TTC549 (cell line): ENCODE data around the gene DNAJC15.
"Not testable (repeated sequence)": the region's sequence is repeated elsewhere in the genome, so short reads cannot be mapped to it uniquely, and the experiment has no call there.

Experiments used
- FAIRE-seq: peaks from 2 replicates; lab custom pipeline; 2012; peaks lifted over from hg19 to GRCh38; lab: Jason Lieb, UNC

Gene DNAJC15

DNA sequence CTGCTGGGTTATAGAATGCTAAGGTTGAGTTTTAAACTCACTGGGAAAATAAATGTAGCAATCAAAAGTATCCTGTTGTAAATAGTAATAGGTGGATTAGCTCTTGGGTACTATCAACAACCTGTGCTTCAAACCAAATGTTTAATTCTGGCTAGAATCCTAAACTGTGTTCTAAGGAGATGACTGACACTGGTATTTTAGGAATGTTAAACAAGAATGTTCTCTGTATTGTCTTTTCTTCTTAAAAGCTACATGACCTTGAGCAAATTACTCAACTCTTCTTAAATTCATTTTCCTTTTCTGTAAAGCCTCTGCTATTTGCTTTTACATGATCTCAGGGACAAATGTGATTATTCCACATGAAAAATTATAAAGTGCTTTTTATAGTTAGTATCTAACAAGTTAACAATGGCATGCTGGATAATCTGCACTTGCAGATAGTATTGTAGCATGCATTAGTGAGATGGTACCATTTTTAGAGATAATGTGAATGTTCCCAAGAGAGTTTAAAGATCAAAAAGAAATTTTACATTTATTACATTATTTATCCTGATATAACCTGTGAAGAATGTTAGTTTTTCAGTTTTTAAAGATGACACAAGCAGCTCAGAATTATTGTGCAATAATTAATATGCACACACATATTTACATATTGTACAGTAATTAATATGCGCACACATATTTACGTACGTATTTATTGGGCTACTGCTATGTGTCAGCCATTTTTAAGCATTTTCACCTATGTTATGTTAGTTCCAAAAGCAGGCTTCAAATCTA, 17.7 kb upstream of the DNAJC15 start:
- FAIRE-seq = peak; percentile 19

DNA sequence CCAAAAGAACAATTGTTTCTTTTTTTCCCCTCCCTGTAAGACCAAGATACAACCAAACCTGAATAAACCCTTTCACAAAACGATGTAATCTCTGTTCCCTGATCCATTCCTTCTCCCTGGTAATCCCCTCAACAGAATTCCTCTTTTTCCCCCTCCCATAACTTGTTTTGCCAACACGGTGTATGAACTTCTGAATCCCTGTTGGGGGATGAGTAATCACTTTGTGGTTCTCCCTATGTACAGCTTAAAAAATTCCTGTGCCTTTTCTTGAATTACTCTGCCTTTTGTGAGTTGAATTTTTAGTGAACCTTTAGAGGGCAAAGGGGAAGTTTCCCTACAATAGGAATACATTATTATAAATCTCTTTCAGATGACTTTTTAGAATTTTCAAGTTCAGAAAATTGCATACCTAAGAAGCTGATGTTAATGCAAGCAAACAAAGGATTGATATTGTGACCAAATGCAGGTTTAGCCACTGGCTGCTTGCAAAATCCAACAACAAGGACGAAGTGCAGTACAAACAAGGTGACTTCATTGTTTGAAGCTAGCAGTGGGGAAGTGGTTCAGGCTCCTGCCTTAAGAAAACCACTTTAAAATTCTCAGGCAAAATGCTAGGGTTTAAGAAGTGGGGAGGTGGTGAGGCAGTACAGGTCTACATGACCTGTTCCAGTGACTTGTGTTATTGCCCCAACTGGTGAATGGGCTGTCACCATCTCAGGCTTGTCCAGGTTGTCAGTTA, 16.3 kb upstream of the DNAJC15 start:
- no peak for FAIRE-seq

DNA sequence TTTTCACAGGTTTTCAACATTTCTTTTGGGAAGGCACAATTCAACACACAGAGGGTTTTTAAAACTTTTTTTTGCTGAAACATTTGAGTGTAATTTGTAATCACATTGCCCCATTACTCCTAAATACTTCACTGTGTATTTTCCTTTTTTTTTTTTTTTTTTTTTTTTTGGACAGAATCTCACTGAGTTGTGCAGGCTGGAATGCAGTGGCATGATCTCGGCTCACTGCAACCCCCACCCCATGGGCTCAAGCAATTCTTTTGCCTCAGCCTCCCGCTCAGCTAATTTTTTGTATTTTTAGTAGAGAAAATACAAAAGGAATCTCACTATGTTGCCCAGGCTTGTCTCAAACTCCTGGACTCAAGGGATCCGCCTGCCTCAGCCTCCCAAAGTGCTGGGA, 14.8 kb upstream of the DNAJC15 start:
- no peak for FAIRE-seq

DNA sequence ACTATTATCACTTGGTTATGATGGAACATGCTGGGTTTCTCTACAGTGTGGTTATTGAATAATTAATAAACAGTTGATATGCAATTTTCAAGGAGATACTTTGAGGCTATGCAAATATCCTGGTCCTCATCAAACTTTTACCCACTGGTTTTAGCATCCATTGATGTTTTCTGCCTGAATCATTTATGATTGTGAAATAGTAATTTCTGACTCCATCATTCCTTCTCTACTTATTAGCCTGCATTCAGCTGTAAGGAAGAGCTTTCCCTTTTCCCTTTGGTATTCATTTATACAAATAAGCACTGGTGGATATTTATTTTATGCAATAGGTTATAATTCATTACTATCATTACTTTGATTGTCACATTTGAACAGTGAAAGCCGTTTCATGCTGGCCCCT, 13.9 kb upstream of the DNAJC15 start:
- no peak for FAIRE-seq

DNA sequence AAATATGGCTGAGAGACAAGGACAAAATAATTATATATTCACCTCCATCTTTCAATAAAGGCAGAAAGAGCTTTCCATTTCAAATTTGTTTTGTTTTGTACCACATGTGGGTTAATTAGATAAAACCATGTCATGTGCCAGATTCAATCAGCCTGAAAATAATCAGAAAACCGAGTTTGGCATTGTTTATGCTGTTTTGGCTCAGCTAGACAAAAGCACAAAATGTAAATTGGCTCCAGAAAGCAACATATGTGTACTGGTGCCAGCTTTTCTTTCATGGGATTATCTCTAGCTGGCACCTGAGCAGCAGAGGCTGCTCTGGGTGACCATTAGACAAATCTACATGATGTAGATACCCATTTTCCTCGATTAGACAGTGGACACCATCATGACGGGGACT, 9.2 kb upstream of the DNAJC15 start:
- FAIRE-seq = no peak

DNA sequence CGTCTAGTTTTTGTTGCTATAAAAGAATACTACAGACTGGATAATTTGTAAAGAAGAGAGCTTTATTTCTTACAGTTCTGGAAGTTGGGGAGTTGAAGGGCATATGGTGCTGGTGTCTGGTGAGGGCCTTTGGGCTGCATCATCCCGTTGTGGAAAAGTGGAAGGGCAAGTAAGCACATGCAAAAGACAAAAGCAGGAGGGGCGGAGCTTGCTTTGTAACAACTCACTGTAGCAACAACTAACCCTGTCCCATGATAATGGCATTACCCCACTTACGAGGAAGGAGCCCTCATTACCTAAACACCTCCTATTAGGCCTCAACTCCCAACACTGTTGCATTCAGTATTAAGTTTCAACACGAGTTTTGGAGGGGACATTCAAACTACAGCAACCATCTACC, 7.2 kb upstream of the DNAJC15 start:
- FAIRE-seq = no peak

DNA sequence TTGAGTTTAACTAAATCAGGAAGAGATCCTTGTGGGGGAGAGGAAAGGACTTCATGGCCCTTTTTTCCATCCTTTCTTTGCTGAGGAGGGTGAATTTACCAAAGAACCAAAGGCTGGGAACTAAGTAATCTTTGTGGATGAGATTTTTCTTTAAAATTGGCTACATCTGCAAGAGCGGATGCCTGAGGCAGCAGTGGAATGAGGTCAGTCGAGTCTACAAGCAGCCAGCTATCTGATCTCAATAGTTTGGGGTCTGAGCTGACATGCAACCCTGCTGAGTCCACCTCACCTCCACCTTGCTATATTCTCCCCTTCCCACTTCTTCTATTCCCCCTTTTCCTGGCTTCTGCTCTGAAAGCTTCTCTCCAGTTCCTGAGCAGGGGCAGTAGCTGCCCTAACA, 3.6 kb upstream of the DNAJC15 start:
- FAIRE-seq = no peak

DNA sequence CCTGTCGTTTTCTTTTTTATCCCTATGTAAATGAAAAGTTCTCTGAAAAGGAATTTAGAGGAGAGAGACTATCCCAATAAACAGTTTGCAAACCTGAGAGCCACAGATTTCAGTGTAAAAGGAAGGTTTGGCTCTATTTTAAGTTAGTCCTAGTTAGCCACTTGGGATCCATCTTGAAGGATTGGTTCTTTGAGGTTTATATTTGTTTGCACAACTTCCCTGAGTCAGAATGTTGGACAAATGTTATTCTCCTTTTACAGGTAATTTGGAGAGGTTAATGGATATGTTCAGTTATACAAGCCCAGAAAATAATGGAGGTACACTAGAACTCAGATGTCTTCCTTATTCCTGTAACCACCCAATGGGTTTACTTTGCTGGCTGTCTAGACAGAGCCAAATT, 2.6 kb upstream of the DNAJC15 start:
- FAIRE-seq = no peak

DNA sequence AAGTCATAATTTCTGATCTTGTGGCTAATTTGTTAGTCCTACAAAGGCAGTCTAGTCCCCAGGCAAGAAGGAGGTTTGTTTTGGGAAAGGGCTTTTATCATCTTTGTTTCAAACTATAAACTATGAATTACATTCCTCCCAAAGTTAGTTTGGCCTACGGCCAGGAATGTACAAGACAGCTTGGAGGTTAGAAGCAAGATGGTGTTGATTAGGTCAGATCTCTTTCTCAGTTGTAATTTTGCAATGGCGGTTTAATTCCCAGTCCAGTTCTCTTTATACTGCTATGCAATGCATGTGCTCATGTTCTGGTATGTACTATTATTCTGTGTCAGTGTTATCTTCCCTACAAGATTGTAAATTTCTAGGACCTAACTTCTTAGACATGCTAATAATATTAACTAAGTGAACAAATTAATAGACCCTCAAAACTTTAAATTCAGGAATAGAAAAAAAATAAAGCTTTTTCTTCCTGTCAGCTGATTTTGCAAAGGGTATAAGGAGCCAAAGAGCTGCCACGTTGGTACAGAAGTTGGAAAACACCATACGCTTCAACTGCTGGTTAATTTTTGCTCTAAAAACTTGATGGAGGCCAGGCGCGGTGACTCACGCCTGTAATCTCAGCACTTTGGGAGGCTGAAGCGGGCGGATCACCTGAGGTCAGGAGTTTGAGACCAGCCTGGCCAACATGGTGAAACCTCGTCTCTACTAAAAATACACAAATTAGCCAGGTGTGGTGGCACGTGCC, 1.3 kb upstream of the DNAJC15 start:
- FAIRE-seq = no peak

DNA sequence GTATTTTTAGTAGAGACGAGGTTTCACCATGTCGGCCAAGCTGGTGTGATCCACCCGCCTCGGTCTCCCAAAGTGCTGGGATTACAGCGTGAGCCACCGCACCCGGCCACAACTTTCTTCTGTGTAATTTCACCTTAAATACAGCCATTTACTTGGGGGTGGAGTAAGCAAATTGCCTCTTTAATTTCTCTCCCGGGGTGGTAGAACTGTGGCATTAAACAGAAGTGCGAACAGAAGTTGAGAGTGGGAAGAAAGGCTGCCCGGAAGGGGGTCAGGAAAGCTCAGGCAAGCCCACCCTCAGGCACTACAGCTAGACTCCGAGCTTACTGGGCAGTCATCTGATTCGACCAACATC, 475 bp upstream of the DNAJC15 start:
- FAIRE-seq = no peak

DNA sequence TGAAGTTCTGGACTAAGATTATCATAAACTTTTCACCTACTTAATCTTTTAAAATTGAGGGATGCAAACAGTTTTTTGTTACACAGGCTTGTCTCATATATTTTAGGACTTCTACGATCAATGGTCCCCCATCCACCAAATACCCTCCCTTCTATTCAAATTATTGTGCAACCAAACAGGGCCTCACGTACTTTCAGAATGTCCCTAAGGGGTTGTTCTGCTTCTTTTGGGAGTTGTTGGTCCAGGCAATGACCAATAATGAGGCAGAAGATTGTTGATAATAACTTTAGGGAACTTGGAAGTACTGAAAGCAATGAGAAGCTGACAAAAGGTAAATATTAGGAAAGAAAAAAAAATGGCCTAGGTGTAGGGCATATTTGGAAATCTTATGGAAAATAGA, 2.9 kb downstream of the DNAJC15 start:
- FAIRE-seq = no peak

DNA sequence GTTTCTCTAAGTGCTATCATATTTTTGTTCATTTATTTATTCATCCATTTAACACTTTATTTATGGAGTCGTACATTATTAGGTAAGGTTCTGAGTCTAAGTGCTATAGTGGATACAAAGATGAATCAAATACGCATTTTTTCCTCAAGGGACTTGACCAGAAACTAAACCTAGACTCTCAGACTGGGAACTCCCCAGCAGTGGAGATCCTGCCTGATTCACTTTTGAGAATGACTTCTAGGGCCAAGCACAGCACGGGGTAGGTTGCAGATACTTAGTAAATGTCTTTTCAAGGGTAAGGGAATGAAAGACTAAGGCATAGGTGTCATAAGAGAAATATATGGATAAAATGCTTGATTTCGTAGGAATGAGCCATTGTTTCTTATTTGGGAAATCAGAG, 7.2 kb downstream of the DNAJC15 start:
- no peak for FAIRE-seq

DNA sequence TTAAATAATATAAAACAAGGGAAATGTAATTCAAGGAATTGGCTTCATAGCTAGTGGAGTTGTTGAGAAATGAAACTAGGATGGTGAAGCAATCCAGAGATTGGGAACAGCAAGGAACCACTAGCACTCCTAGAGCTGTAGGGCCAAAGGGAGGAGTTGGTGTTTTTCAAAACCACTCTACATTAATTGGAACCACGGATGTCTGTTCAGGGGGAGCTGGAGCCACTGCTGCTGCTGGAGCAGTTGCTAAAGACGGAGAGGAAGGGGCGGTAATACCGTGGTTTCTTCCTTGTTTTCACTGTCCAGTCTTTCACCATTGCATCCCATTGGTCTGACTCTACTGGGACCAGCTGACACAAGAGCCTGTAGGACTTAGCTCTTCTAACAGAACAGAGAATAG, 8.5 kb downstream of the DNAJC15 start:
- no peak for FAIRE-seq

DNA sequence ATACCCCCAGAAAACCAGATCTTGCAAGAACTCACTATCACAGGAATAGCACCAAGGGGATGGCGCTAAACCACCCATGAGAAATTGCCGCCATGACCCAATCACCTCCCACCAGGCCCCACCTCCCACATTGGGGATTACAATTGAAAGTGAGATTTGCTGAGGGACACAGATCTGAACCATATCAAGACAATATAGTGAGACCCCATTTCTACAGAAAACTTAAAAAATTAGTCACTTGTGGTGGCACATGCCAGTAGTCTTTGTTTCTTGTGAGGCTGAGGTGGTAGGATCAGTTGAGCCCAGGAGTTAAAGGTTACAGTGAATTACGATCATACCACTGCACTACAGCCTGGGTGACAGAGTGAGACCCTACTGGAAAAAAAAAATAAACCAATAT, 9.7 kb downstream of the DNAJC15 start:
- no peak for FAIRE-seq

DNA sequence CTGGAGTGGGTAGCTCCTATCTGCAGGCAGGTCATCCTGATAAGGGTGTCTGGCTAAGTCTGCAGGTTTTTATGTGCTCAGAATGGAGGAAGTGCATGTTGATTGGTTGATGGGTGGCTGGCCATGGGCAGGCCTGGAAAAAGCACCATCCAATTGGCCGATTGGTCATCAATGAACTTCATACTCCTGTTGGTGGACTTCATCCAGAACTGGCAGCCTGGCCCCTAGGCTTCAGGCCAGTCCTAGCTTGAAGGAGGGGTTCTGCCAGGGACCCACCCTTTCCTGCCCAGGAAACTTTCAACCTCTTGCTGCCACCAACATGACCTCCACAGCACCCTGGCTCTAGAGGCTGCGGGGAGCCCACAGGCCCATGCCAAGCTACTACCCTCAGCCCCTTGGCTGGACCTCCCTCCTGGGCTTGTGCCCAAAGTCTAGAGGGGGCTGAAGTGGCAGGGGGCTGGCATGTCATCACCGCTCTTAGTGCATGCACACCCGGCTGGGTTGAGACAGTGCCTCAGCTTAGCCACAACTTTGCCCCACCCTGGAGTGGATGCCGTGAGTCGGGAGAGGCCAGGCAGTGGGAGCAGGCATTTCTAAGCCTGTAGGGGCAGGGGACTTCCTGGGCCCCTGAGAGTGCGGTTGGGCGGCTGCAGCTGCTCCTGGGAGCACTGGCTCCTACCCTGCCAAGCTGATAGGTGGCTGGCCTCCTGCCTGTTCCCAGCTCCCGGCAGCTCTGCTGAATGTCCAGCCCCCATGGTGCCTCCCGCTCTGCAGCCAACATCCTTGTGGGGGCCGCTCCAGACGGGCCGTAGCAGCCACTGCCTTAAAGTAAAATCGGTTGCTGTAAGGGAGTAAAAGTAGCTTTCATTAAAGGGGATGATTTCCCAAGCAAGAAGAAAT, 13.2 kb downstream of the DNAJC15 start:
- no peak for FAIRE-seq

DNA sequence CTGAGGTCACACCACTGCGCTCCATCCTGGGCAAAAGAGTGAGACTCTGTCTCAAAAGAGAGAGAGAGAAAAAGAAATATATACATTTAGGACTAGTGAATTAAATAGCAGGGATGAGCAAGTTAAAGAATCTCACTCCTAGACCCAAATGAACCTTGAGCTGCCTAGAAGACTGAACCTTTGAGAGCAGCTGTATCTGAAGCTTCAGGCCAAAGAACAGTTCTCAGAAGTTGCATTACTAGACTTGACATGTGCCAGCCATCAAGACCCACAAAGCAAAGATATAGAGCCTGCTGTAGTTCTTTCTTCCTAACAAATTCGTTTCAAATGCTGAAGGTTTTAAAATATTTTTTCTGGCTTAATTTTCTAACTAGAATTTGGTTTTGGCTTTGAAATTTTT, 16.6 kb downstream of the DNAJC15 start:
- FAIRE-seq = no peak

DNA sequence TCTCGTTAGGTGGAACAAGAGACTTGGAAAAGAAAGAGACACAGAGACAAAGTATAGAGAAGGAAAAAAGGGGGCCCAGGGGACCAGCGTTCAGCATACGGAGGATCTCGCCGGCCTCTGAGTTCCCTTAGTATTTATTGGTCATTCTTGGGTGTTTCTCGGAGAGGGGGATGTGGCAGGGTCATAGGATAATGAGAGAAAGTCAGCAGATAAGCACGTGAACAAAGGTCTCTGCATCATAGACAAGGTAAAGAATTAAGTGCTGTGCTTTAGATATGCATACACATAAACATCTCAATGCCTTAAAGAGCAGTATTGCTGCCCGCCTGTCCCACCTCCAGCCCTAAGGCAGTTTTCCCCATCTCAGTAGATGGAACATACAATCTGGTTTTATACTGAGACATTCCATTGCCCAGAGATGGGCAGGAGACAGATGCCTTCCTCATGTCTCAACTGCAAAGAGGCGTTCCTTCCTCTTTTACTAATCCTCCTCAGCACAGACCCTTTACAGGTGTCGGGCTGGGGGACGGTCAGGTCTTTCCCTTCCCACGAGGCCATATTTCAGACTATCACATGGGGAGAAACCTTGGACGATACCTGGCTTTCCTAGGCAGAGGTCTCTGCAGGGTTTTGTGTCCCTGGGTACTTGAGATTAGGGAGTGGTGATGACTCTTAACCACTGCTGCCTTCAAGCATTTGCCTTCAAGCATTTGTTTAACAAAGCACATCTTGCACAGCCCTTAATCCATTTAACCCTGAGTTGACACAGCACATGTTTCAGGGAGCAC, 17.4 kb downstream of the DNAJC15 start:
- FAIRE-seq = not testable (repeated sequence)

DNA sequence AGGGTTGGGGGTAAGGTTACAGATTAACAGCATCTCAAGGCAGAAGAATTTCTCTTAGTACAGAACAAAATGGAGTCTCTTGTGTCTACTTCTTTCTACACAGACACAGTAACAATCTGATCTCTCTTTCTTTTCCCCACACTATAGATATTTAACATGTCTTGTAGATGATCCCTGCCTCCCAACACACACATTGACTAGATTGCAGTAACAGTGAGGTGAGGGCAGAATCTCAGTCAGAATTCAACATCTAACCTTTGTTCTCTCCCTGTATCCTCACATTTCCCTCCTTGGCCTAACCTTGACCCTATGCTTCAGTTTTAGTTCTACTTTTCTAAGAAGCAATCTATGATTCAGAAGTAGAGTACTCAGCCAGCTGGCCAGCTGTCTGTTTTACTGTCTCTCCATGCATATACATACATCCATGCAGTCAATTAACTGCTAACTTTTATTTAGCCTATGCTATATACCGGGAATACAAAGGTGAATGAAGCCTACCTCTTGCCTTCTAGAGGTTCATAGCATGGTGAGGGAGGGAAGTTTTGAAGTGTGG, 18.1 kb downstream of the DNAJC15 start:
- FAIRE-seq = no peak

DNA sequence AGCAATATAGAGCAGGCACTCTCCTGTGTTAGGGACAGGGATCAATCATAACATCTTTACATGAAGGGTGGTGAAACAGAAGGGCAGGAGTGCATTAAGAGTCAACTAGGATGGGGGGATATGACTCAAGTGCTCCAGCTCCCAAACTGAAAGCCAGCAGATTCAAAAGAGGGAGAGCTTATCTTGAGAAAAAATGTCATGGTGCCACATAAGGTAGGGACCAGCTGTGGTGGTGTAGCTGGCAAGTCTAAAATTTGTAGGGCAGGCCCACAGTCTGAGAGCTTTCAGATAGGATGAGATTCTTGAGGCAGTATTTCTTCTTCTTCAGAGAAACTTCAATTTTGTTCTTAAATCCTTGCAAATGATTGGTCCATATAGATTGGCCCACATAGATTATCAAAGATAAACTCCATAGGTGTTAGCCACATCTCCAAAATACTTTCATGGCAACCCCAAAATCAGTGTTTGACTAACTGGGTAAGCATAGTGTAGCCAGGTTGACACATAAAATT, 19.1 kb downstream of the DNAJC15 start:
- no peak for FAIRE-seq

DNA sequence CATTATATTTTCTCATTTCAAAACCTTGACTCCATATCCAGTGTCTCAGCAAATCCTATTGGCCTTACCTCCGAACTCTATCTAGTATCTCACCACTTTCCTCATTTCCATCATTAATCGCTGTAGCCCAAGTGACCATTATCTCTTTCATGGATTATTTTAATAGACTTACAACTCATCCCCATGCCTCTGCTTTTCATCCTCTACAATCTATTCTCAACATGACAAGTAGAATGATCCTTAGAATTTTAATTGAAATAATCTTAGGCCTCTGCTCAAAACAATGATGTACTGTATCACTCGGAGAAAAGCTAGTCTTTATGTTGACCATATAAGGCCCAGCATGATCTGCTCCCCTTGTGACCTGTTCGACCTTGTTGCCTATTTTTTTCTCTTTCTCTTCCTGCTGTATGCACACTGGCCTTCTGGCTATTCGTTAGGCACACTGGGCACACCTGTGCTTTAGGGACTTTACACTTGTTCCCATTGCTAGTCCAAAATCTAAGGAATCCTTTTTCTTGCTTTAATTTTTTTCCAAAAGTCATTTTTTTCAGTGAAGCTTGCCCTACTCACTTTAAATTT, 21.4 kb downstream of the DNAJC15 start:
- FAIRE-seq = no peak
